GM12865 (cell line): ENCODE measurements around the gene GALNTL6.

Experiments used
- DNase-seq: peaks from one replicate; pipeline ENCODE4 v3.0.0; 2010; ENCODE audit warnings: low read depth
- H3K4me3 ChIP-seq: 2 replicates; pipeline ENCODE4 v1.5.1; 2011; ENCODE audit warnings: mild to moderate bottlenecking, low read depth, low read length, control low read depth
- CTCF ChIP-seq: IDR thresholded peaks from 2 replicates; pipeline ENCODE4 v1.5.1; 2011; ENCODE audit warnings: low read length, control low read depth, low read depth, inconsistent platforms; ENCODE audit not compliant: insufficient read depth; ENCODE audit errors: missing control alignments

GALNTL6 gene

GRCh38 chr4:172770787-172771186 lies 957.6 kb downstream of the GALNTL6 start:
- TF ChIP-seq CTCF, result no peak
- DNase-seq, result no peak

GRCh38 chr4:172772781-172773180 lies 959.6 kb downstream of the GALNTL6 start:
- no peak overlapping the region for H3K4me3 ChIP-seq
- no peak for DNase-seq
- TF ChIP-seq CTCF, result no peak

More at GRCh38 chr4:172770787-172771186, 957.6 kb downstream of the GALNTL6 start:
- H3K4me3 ChIP-seq, result no peak overlapping the region

GRCh38 chr4:172776203-172776861 lies 963.1 kb downstream of the GALNTL6 start:
- no peak for DNase-seq
- no peak for TF ChIP-seq CTCF
- no peak overlapping the region for H3K4me3 ChIP-seq

- no peak for TF ChIP-seq CTCF
Measured at GRCh38 chr4:172777729-172778431, 964.7 kb downstream of the GALNTL6 start.

GRCh38 chr4:172778583-172778982 lies 965.4 kb downstream of the GALNTL6 start:
- no peak overlapping the region for H3K4me3 ChIP-seq
- no peak for TF ChIP-seq CTCF
- DNase-seq, result no peak

More at GRCh38 chr4:172777729-172778431, 964.7 kb downstream of the GALNTL6 start:
- DNase-seq, result no peak
- H3K4me3 ChIP-seq, result no peak overlapping the region

- TF ChIP-seq CTCF, result no peak
- DNase-seq, result no peak
- H3K4me3 ChIP-seq, result no peak overlapping the region
Measured at GRCh38 chr4:172780566-172781081, 967.4 kb downstream of the GALNTL6 start.

- no peak for DNase-seq
- TF ChIP-seq CTCF, result no peak
- H3K4me3 ChIP-seq, result no peak overlapping the region
Measured at GRCh38 chr4:172785613-172786012, 972.4 kb downstream of the GALNTL6 start.
